Bronchial epithelial cell (primary cell): ENCODE results near the gene LILRB5. TPM values are rescaled to one million over a fixed set of nuclear protein-coding genes. Genes with fewer than 3 reads are reported as not detected.
"Not testable (repeated sequence)": the region's sequence is repeated elsewhere in the genome, so short reads cannot be mapped to it uniquely, and the experiment has no call there.

Source experiments
- DNase-seq: peaks from one replicate; pipeline ENCODE4 v3.0.0-alpha.2; 2010; ENCODE audit warnings: low read depth
- FAIRE-seq: peaks from 2 replicates; lab custom pipeline; 2011; peaks lifted over from hg19 to GRCh38; lab: Jason Lieb, UNC
- H3K27me3 ChIP-seq: 2 replicates; pipeline ENCODE4 v1.5.1; 2011; ENCODE audit warnings: low read length; ENCODE audit not compliant: control insufficient read depth, insufficient read depth
- H3K36me3 ChIP-seq: 2 replicates; pipeline ENCODE4 v1.5.1; 2011; ENCODE audit warnings: low read length; ENCODE audit not compliant: control insufficient read depth, insufficient read depth
- H3K4me3 ChIP-seq: 2 replicates; pipeline ENCODE4 v1.5.1; 2011; ENCODE audit warnings: mild to moderate bottlenecking, low read depth, low read length, control low read depth
- total RNA-seq: library from RNA; depleted of rRNA; stranded (reverse); fragments of >200 nt; gene quantifications from 2 replicates; pipeline ENCODE4 v1.2.1, GENCODE V29; 2014
- TF ChIP-seq, protein P1 (sequence below): IDR thresholded peaks from 2 replicates; pipeline ENCODE4 v1.5.1; 2011; ENCODE audit warnings: mild to moderate bottlenecking, moderate library complexity, low read length, control low read depth, inconsistent platforms; ENCODE audit not compliant: insufficient read depth, severe bottlenecking

The LILRB5 gene
- total RNA-seq, 1 donor from 2014 or later: not detected

GRCh38 chr19:54281007-54281728 is 24.1 kb upstream of the LILRB5 start, which contains the start of gene LILRB2:
Gene LILRB2, minus strand, starts transcription at chr19:54281110. Its CDS starts 614 bp downstream, at chr19:54280496.
- Histone ChIP-seq H3K4me3 (no peak within 1 kb of the TSS), H3K36me3 (no peaks in the 10 kb centered on the region), H3K27me3 (no peaks in the 10 kb centered on the region)
- DNase-seq (no peak), FAIRE-seq (peak; percentile 47)
- TF ChIP-seq, protein P1, sequence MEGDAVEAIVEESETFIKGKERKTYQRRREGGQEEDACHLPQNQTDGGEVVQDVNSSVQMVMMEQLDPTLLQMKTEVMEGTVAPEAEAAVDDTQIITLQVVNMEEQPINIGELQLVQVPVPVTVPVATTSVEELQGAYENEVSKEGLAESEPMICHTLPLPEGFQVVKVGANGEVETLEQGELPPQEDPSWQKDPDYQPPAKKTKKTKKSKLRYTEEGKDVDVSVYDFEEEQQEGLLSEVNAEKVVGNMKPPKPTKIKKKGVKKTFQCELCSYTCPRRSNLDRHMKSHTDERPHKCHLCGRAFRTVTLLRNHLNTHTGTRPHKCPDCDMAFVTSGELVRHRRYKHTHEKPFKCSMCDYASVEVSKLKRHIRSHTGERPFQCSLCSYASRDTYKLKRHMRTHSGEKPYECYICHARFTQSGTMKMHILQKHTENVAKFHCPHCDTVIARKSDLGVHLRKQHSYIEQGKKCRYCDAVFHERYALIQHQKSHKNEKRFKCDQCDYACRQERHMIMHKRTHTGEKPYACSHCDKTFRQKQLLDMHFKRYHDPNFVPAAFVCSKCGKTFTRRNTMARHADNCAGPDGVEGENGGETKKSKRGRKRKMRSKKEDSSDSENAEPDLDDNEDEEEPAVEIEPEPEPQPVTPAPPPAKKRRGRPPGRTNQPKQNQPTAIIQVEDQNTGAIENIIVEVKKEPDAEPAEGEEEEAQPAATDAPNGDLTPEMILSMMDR: no peak

DNA sequence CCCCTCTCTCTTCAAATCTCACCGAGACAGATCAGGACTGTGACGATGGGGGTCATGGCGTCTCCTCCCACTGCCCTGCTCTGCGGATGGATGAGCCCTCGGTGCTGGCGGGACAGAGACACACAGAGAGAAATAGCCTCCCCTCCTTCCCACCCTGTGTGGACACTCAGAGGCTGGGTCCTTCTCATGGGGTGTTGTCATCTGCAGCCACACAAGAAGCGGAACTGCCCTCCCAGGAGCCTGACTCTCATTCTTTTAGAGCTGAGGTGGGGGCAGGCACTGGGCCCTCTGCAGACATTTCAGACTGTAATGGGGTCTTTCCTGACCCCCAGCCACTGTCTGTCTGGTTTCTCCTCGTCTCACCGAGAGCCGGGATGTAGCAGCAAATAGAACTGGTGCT is 23.4 kb upstream of the LILRB5 start:
- not testable (repeated sequence) for H3K4me3 ChIP-seq, H3K36me3 ChIP-seq, DNase-seq, H3K27me3 ChIP-seq, FAIRE-seq

DNA sequence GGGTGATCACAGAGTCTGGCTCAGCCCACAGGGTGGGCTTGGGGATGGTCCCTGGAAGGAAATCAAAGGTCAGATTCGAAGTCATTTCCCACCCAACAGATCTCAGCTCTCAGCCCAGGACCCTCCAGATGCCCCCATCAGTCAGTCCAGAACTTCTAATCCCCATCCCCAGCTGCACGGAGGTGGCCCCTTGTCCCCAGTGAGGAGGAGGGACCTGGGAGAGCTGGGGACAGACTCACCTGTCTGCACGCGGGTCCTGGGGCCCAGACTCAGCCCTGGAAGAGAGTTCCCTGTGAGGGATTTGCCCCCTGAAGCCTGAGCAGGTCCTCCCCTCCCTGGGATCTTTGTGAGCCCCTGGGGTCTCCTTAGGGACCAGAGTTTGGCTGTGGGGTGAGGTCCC is 23.0 kb upstream of the LILRB5 start:
- H3K36me3 ChIP-seq, H3K27me3 ChIP-seq, FAIRE-seq: not testable (repeated sequence)

DNA sequence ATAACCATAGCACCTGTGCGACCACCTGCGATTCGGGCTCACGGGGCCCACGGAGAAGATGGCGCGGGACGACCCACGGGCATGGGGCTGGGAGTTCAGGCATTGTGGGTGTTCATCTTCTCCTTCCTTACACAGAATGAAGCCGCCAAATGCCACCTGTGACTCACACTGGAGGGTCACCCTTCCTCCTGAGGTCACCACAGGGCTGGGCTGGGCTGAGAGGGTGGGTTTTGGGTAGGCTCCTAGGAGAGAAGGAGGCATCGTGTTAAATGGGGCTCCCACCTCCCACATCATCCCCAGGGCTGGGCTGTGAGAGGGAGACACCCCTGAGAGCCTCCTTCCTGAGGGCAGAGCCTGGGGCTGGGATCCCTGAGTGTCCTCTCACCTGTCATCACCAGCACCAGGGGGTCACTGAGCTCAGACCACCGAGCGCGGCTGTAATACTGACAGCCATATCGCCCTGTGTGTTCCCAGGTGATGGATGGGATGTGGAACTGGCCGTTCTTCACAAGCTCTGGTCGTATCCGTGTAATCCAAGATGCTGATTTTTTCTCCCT is 22.4 kb upstream of the LILRB5 start:
- TF ChIP-seq, protein P1: no peak
- no peaks in the 10 kb centered on the region for H3K36me3 ChIP-seq
- no peak for DNase-seq

More for the DNA sequence above, 23.0 kb upstream of the LILRB5 start:
- not testable (repeated sequence) for H3K4me3 ChIP-seq, DNase-seq

DNA sequence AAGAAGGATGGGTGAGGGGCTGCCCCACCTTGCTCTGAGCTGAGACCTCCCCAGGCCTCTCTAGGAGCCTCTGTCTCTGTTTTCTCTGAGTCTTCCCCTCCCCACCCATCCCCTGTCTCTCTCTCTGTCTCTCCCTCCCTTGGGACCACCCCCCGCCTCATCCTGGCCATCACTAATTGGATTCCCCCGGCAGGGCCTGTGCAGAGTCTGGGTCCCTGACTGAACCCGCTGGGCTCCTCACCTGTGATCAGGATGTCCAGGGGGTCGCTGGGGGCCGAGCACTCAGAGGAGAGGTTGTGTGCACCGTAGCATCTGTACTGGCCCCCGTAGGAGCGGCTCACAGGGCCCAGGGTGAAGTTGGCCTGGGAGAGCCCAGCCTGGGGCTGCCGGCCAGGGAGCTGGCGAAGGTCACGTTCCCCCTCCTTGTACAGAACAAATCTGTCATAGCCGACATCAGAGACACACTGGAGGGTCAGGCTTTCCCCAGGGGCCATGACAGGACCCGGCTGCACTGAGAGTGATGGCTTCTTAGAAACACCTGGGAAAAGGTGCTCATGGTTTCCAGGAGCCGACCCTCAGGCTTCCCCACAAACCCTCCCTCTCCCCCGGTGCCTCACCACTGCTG is 21.6 kb upstream of the LILRB5 start:
- FAIRE-seq, H3K36me3 ChIP-seq, H3K27me3 ChIP-seq, DNase-seq, H3K4me3 ChIP-seq: not testable (repeated sequence)

More for the DNA sequence above, 22.4 kb upstream of the LILRB5 start:
- FAIRE-seq: no peak
- no peaks in the 10 kb centered on the region for H3K27me3 ChIP-seq
- H3K4me3 ChIP-seq: no peak overlapping the region

GRCh38 chr19:54278056-54278455 is 21.0 kb upstream of the LILRB5 start:
- not testable (repeated sequence) for DNase-seq, H3K27me3 ChIP-seq, H3K36me3 ChIP-seq, H3K4me3 ChIP-seq, FAIRE-seq

DNA sequence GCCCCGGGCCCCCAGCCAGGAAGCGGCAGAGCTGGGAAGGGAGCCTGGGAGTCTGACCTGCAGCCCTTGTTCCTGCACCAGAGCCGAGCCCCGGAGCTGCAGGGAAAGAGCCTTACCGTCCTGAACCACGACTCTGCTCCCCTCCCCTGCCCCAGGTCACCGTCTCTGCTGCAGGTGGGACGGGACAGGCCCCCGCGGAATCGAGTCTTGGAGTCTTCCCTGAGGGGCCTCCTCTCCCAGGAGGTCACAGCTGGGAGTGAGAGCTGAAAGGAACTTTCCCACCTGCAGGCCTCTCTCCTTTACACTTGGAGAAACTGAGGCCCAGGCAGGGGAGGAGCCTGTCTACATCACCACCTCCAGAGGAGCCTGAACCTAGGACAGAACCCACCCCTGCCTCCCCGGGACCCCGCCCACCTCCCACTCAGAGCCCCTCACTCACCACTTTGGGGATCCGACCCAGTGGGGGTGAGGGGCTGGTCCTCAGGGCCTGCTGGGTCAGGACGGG is 20.1 kb upstream of the LILRB5 start:
- not testable (repeated sequence) for H3K4me3 ChIP-seq, DNase-seq, H3K36me3 ChIP-seq, H3K27me3 ChIP-seq, FAIRE-seq

DNA sequence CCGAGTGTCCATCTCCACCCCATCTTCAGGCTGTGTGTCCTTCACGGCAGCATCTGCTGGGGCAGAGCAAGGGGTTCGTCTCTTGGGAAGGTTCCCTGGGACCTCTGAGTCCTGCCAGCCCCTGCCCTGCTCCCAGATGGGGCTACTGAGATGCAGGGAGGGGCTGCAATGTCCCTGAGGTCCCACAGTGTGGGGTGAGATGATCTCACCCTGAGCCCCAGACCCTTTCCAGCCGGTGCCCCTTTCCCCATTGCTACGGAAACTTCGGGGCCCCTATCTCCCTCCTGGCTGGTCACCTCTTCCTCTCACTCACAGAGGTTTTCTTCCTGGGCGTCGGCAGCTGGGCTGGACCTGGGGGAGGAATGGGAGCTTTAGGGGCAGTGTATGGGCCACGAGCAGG is 18.9 kb upstream of the LILRB5 start:
- DNase-seq: no peak
- TF ChIP-seq, protein P1: no peak
- FAIRE-seq: no peak
- Histone ChIP-seq H3K36me3 (no peaks in the 10 kb centered on the region), H3K4me3 (no peak overlapping the region), H3K27me3 (no peaks in the 10 kb centered on the region)

DNA sequence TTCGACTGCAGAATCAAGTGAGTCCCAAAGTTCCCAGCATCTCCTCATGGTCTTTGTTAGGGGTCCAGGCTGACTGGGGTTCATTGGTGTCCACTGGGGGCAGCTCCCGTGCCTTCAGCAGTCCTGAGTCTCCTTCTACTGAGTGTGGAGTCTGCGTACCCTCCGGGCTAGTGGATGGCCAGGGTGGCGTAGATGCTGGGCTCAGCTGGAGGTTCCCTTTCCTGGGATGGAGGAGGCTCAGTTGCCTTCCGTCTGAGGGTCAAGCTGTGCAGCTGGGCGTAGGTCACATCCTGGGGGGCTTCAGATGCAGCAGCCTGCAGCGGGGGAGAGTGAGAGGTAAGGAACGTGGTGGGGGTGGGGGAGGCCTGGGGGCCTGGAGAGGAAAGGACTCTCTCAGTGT is 17.4 kb upstream of the LILRB5 start:
- not testable (repeated sequence) for FAIRE-seq, H3K27me3 ChIP-seq, DNase-seq, H3K4me3 ChIP-seq, H3K36me3 ChIP-seq
